ENCODE data around the gene SAFB. TPM values are rescaled to one million over a fixed set of nuclear protein-coding genes. Genes with fewer than 3 reads are reported as not detected.
A peak's percentile ranks its signal among the peaks of the same experiment; 100 is the strongest.
"Not testable (repeated sequence)": the region's sequence is repeated elsewhere in the genome, so short reads cannot be mapped to it uniquely, and the experiment has no call there.

SAFB gene
- polyA plus RNA-seq, 3 donors: 34.3 to 49.7 (median 46.9) TPM

DNA sequence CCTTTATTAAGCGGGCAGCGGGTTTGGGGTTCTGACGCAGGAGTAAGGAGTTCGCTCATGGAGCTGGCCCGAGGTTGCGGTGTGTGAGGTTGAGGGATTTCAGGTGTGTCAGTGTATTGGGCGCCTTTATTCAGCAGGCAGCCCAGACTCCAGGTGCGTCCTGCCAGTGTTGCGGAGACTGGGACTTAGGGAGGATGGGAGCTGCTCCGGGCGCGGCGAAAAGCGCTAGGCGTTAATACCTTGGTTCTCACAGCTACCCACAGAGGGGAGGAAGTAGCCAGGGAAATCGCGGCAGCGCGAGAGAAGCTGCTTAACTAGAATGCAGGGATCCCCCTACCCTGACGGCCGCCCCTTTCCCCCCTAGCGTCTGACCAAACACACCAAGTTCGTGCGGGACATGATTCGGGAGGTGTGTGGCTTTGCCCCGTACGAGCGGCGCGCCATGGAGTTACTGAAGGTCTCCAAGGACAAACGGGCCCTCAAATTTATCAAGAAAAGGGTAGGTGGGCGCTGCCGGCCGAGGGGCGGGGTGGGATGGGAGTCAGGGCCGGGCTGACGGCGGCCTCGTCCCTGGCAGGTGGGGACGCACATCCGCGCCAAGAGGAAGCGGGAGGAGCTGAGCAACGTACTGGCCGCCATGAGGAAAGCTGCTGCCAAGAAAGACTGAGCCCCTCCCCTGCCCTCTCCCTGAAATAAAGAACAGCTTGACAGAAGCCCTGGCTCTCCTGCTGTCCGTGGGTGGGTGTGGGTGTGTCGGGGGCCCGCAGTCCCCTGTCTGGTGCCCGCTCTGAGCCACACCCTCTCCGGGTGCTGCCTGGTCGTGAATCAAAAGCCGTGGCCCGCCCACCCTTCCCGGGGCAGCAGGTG lies 68.3 kb downstream of the SAFB start:
- 1 to 4% (median 3%) methylated on average over 53 to 54 of the region's 54 CpGs for WGBS, 3 donors
- H3K27ac ChIP-seq (ENCODE audit: low read depth, low read length): peak overlapping the region; percentile 72

DNA sequence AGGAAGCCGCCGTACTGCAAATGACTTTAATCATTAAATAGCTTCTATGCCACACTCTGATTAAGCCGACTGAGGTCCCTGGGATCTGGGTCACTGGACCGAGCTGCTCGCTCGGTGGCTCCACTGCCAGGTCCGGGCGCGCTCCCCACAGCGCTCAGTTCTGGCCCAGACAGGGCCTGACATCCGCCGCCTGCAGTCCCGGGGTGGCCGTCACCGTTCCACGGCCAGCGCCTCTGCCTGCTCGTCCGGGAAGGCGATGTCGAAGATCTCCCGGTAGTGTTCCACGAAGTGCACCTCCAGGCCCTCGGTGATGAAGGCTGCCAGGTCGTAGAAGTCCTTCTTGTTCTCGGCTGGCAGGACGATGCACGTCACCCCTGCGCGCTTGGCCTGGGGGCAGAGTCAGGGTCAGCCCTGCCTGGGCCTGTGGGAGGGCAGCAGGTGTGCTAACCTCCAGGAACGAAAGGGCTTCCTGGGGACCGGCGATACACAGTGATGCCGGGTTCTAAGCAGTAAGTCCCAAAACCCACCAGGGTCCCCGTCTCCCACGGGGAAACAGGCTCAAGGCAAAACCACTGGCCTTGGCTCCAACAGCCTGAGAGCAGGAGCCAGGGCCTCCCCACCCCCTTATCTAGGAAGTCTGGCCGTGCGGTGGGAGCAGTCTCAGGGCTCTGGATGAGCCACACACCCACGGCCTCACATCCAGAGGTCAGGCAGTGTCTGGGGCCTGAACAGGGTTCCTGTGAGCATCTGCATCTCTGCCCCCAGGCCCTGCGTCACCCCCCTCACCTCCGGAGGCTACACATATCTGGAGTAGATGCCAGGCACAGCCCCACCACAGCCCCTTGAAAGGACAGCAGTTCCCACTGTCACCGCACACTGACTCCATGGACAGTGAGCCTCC lies 69.2 kb downstream of the SAFB start:
- no peak overlapping the region for H3K27ac ChIP-seq (ENCODE audit: low read depth, low read length)
- WGBS, 3 donors: 43 to 65% (median 64%) methylated on average over 42 of the region's 42 CpGs

DNA sequence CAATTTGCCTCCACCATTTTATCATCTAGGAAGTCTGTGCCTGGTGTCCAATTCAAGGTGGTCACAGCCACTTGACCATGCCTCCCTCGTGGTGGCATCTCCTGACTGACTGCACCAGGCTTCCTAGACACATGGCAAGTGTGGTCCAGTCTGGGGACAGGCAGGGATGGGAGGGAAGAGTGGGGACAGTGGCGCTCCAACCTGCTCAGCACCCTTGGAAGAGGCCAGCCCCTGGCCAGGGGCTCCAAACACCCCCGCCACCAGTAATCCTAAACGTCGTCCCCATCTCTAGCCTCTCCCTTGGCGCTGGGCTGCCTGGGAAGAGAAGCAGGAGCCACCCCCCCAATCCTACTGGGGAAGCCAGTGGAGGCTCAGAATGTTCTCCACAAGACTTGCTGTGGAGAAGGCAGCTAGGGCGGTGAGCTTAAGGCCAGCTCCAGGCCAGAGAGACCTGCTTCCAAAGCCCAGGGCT lies 69.9 kb downstream of the SAFB start:
- 79 to 83% (median 79%) methylated on average over 7 of the region's 7 CpGs for WGBS, 3 donors
- no peak overlapping the region for H3K27ac ChIP-seq (ENCODE audit: low read depth, low read length)

DNA sequence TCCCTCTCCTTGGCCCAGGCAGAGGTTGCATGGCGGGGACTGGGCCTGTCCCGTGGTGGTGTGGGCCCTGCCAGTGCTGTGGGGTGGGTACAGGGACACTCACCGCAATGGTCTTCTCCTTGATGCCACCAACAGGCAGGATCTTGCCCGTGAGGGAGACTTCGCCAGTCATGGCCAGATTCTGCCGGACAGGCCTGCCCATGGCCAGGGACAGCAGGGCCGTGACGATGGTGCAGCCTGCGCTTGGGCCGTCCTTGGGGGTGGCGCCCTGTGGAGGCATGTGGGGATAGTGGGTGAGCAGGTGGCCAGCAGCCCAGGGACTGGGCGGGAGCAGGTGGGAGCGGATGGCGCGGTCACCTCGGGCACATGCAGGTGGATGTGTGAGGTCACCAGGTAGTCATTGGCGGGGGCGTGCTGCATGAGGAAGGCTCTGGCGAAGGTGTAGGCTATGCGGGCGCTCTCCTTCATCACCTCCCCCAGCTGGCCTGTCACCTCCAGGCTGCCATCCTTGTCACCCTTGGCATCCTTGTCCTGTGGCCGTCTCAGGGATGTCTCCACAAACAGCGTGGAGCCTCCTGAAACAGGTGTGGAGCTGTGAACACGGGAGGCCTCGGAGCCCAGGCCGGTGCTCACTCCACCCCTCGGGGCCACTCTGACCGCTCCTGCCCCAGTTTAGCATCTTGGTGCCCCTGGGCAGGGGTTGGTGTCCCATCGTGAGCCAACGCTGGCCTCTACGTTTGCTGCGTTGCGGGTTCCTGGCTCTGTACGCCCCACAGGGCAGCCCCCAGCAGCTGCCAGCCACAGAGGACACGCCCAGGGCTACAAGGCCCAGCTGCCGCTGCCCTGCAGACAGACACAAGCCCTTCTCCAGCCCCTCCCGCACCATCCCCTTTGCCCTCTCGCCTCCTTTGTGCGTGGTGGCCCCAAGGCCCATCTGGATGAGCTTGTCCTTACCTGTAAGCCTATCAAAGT lies 70.6 kb downstream of the SAFB start:
- H3K27ac ChIP-seq (ENCODE audit: low read depth, low read length): no peak overlapping the region
- 85 to 89% (median 86%) methylated on average over 39 of the region's 39 CpGs for WGBS, 3 donors

DNA sequence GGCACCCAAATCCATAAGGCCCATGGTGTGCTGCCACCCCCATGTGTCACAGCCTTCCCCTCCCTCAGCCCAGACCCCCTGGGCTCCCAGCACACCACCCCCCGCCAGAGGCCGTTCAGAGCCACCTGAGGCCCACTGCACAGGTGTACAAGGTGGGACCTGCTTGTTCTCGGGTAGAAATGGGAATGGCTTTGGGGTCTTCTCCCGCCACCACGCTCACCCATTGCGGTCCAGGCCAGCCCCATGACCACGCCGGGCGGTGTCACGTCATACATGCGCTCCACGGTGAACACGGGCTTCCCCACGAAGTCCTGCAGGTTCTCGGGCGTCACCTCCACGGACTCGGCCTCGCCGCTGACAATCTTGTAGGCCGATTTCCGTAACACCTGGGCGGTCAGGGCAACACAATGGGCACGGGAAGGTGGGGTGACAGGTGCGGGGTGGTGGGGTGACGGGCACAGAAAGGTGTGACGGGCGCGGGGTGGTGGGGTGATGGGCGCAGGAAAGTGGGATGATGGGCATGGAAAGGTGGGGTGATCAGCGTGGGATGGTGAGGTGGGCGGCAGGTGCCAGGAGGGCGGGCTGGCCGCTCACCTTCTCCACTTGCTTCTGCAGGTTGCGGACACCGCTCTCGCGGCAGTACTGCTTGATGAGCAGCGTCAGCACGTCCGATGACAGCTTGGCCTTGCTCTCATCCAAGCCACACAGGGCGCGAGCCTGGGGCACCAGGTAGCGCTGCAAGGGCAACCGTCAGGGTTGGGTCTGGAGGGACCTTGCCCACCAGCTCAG lies 71.5 kb downstream of the SAFB start:
- 89 to 94% (median 92%) methylated on average over 43 to 45 of the region's 45 CpGs for WGBS, 3 donors

DNA sequence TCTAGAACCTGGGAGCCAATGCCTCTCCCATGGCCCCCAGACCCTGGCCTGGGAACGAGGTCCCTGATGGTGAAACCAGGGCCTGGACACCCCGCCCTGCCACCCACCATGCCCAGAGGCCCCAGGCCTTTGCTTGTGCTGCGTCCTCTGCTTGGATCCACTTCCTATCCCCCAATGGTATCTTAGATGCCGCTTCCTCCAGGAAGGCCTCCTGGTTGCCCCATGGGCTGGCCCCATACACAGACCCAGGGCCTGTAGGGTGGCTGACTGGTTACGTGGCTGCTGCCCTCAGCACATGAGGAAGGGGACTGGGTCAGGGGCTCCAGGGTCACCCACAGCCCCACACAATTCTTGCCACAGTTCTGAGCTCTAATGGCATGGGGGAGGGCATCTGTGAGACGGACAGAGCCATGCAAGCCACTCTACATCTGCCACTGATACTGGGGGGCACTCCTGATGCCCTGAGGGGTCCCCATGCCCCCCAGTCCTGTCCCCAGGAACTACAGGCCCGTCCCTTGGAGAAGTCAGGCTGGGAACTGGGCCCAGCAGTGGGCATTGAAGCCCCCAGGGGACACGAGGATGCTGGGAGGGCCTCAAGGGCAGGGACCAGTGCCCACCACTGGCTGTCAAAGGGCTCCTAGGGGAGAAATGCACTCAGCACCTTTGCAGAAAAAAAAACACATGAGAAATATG lies 72.2 kb downstream of the SAFB start:
- H3K27ac ChIP-seq (ENCODE audit: low read depth, low read length): no peak overlapping the region
- WGBS, 3 donors: 88 to 93% (median 88%) methylated on average over 8 of the region's 8 CpGs

More for the DNA sequence above, 71.5 kb downstream of the SAFB start:
- no peak overlapping the region for H3K27ac ChIP-seq (ENCODE audit: low read depth, low read length)

DNA sequence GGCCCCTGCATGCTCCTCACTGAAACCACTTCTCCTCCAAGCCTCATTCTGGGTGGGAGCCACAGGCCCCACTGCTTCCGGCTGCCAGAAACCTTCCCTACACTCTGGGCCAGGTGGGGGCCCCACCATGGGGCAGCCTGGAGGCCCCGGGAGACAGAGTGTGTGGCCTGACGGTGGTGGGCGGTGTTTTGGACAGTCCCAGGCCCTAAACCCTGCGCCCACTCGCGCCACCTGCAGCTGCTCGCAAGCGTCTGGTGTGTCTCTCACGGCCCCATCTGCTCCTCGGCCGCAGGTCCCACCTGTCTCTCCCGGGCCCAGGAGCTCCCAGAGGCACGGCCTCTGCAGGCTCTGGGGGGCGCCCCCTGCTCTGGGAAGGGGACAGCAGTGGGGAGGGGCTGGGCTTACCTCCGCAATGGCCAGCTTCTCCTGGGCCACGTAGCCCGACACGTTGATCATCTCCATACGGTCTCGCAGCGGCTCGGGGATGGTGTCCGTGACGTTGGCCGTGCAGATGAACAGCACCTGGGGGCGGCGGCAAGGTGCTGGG lies 72.8 kb downstream of the SAFB start:
- H3K27ac ChIP-seq (ENCODE audit: low read depth, low read length): no peak overlapping the region
- WGBS, 3 donors: 84 to 86% (median 84%) methylated on average over 25 to 28 of the region's 28 CpGs

DNA sequence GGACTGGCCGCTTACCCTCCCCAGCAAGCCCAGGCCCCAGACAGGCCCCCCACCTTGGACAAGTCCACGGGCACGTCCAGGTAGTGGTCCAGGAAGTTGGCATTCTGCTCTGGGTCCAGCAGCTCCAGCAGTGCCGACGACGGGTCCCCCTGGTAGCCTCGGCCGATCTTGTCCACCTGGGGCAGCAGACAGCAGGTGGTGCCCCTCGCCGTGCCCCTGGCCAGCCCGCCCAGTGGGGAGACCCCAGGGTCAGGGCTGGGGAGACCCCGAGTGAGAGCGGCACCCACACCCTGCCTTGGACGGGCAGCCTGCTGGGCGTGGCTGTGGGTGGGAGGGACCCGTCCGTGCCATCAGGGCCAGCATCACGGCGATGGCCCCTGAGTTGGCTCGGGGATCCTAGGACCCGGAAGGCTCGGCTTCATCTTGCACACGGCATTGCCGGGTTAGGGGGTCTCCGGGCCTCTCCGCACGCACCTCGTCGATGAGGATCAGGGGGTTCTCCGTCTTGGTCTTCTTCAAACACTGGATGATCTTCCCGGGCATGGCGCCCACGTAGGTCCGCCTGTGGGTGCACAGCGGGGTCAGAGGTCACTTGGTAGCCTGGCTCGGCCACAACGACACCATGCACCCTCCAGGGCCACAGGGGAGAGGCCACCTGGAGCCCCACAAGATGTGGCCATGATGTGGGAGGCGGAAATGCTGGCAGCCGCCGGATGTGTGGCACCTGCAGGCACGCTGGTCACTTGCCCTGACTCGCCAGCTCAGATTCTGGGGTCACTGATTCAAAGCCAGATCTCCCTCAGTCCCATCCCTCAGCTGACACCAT lies 73.5 kb downstream of the SAFB start:
- no peak overlapping the region for H3K27ac ChIP-seq (ENCODE audit: low read depth, low read length)
- WGBS, 3 donors: 86 to 92% (median 89%) methylated on average over 39 to 42 of the region's 42 CpGs

DNA sequence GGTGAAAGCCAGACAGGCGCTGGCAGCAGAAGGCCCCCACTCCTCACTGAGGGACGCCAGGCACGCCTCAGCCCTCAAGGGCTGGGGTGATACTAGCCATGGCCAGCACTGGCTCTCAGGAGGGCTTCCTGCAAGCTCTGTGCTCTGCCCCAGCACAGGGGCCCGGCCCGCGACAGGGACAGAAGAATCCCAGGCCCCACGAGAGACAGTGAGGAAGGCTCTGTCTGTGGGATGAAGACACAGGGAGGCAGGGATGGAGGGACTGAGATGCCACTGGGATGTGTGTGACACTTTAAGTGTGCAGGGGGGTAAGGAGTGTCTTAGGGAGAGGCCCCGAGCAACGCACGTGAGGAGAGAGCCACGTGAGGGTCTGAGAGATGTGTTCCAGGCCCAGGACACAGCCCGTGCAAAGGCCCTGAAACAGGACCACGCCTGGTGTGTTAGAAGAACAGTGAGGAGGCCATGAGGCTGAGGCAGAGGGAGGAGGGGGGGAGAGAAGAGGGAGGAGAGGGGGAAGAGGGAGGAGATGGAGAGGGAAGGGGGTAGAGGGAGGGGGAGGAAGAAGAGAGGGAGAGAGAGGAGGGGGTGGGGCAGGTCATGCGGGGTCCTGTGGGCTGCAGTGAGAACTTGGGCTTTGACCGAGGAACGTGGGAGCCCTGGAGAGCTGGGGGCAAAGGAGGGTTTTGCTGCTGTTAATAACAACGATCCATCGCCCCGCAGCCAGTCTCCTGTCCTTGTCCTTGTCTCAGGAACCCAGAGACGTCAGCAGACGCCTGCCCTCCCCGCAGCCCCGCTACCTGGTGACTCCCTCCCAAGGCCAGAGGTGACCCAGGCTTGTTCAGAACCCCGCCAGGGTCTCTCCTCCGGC lies 74.4 kb downstream of the SAFB start:
- no peak overlapping the region for H3K27ac ChIP-seq (ENCODE audit: low read depth, low read length)
- WGBS, 3 donors: 79 to 88% (median 80%) methylated on average over 25 of the region's 25 CpGs

DNA sequence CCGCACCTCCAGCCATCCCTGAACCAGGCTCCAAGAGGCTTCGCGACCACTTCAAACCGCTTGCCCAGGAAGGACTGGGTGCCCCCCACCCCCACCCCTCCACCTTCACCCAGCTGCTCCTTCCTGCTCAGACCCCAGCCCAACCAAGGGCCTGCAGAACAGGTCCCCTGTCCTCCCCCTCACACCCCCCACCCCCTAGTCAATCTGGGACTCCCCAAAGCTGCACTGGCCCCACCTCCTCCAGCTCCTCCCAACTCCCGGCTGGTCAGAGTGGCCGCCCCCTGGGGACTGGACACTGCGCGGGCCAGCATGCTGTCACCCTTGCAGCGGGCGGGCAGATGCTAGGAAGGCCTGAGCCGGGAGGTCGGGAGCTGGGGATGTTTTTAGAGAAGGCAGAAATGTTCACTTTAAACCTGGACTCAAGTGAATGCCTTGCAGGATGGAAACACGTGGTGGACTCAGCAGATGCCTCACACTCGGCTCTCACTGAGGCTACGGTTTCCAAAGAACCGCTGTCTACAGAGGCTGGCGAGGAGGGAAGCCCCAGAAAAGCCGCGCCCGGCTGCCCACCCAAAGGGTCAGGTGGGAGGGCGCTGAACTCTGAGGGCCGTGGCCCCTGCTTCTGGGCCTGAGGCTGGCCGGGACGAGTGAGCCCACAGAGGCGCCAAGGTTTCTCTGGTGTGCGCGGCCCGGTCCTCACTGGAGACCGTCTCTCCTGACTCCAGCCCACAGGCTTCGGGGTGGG lies 75.2 kb downstream of the SAFB start:
- WGBS, 3 donors: 82 to 86% (median 84%) methylated on average over 29 to 30 of the region's 30 CpGs
- no peak overlapping the region for H3K27ac ChIP-seq (ENCODE audit: low read depth, low read length)

DNA sequence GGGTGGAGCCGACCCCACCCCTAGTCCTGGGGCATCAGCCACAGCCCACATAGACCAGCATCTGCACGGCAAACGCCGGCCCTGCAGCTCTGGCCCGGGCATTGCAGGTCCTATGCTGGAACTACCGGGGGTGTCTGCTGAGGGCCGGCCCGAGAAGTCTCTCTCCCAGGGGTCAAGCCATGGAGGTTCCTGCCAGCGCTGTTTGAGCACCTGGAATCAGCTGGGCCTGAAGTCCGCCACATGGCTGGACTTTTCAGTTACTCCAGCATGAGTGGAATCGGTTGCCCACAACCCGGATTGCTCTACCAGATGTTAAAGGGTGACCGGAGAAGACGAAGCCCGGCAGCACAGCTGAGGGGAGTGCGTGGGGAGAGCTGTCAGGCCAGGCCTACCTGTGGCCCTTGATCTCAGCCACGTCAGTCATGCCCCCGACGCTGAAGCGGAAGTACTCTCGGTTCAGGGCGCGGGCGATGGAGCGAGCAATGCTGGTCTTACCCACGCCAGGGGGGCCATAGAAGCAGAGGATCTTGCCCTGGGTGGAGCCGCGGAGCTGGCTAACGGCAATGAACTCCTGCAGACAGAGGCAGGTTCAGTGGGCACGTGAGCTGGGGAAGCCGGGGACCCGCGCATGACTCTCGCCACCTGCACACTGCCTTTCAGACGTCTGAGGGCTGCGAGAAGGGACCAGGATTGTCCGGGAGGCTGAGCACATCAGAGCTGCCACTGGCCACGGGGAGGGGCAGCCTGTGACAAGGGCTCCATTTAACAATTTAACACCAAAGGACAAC lies 75.9 kb downstream of the SAFB start:
- no peak overlapping the region for H3K27ac ChIP-seq (ENCODE audit: low read depth, low read length)
- WGBS, 3 donors: 87 to 93% (median 92%) methylated on average over 38 of the region's 38 CpGs

DNA sequence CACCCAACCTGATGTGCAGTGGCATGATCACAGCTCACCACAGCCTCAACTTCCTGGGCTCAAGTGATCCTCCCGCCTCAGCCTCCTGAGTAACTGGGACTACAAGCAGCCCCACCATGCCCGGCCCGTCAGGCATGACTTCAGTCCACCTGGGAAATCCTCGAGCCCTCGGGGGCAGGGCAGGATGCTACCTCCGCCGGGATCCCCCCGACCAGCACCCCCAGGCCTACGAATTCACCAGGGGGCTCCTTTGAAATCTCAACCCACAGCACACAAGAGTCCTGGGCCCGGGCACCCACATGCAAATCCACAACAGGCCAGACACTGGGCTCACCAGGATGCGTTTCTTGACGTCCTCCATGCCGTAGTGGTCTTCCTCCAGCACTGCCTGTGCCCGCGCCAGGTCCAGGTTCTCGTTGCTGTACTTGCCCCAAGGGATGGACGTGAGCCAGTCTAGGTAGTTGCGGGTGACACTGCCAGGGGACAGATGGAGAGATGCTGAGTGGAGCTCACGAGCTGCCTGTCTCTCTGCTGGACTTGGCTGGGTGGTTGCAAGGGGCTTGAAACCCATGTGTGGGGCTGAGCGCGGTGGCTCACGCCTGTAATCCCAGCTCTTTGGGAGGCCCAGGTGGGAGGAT lies 77.7 kb downstream of the SAFB start:
- H3K27ac ChIP-seq (ENCODE audit: low read depth, low read length): no peak overlapping the region
- WGBS, 3 donors: 95 to 96% (median 95%) methylated on average over 22 of the region's 22 CpGs

DNA sequence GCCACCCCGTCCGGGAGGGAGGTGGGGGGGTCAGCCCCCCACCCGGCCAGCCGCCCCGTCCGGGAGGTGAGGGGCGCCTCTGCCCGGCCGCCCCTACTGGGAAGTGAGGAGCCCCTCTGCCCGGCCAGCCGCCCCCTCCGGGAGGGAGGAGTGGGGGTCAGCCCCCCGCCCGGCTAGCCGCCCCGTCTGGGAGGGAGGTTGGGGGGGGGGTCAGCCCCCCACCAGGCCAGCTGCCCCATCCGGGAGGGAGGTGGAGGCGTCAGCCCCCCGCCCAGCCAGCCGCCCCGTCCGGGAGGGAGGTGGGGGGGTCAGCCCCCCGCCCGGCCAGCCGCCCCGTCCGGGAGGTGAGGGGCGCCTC lies 79.1 kb downstream of the SAFB start:
- WGBS, 3 donors: 88 to 100% (median 91%) methylated on average over 2 to 11 of the region's 28 CpGs
- H3K27ac ChIP-seq (ENCODE audit: low read depth, low read length): not testable (repeated sequence)
